Activated CD8-positive, alpha-beta T cell treated with anti-CD3 and anti-CD28 coated beads, Interleukin-2, amount 10 ng/mL, durations not matched to agents 7 days and 5 days (primary cell): Measurements from ENCODE around the gene APH1B. TPM values are rescaled to one million over a fixed set of nuclear protein-coding genes. Genes with fewer than 3 reads are reported as not detected.
"Not testable (repeated sequence)": the region's sequence is repeated elsewhere in the genome, so short reads cannot be mapped to it uniquely, and the experiment has no call there.

Experiments
- ATAC-seq: fragments of 150-1000 bp; cut with Tn5 transposase; one replicate; pipeline ENCODE4 v1.10.0; 2021; ENCODE audit warnings: moderate library complexity
- CTCF ChIA-PET: fragments of 350-600 bp; sonication (Branson Sonifier 250); formaldehyde crosslinking; loops from one replicate; lab custom pipeline; 2021; ENCODE audit warnings: antibody characterized with exemption; lab: Charles Lee
- POLR2A ChIA-PET: fragments of 350-600 bp; sonication (Branson Sonifier 250); formaldehyde crosslinking; loops from one replicate; lab custom pipeline; 2021; ENCODE audit warnings: antibody characterized with exemption; lab: Charles Lee
- DNase-seq: peaks from one replicate; pipeline ENCODE4 v3.0.0-alpha.2; 2020
- H3K27ac Mint-ChIP-seq: one replicate; pipeline ENCODE4 v1.8.0; 2021; ENCODE audit warnings: mild to moderate bottlenecking, mixed read lengths
- H3K27me3 Mint-ChIP-seq: one replicate; pipeline ENCODE4 v1.8.0; 2021; ENCODE audit warnings: low read depth, mixed read lengths
- H3K36me3 Mint-ChIP-seq: one replicate; pipeline ENCODE4 v1.8.0; 2021; ENCODE audit warnings: low read depth, mixed read lengths
- H3K4me1 Mint-ChIP-seq: one replicate; pipeline ENCODE4 v1.8.0; 2021; ENCODE audit warnings: low read depth, mixed read lengths
- H3K4me3 Mint-ChIP-seq: one replicate; pipeline ENCODE4 v1.8.0; 2021; ENCODE audit warnings: mild to moderate bottlenecking, mixed read lengths
- H3K9me3 Mint-ChIP-seq: one replicate; pipeline ENCODE4 v1.8.0; 2022; ENCODE audit warnings: mixed read lengths; ENCODE audit not compliant: insufficient read depth
- total RNA-seq, 2 experiments: library from RNA; stranded (reverse); gene quantifications; one replicate each; pipeline ENCODE4 v1.2.3, GENCODE V29; 2021

Gene APH1B
- 10 to 100 TPM in 1 of 2 experiments, 1 to 10 TPM in 1; 9.1 to 10.1 TPM for total RNA-seq

- H3K9me3 Mint-ChIP-seq, result no peaks in the 10 kb centered on the region
- H3K27ac Mint-ChIP-seq, result peak within 1 kb of the TSS; percentile 88
- ChIA-PET POLR2A (interaction anchor here (0.7 to 1.9 kb wide), 6 partner anchors 33 to 757 kb away, joined by 3 to 7 read pairs (median 4); partner anchors contain the start of gene RPS27L), CTCF (interaction anchor here (0.6 to 1.6 kb wide), 7 partner anchors 10 to 125 kb away, joined by 3 to 7 read pairs (median 4); no protein-coding TSS in a partner anchor)
- peak; percentile 92 for ATAC-seq
- peaks cover 19% of the 10 kb centered on the region for H3K36me3 Mint-ChIP-seq
- DNase-seq, result peak; percentile 82
- no peaks in the 10 kb centered on the region for H3K27me3 Mint-ChIP-seq
- H3K4me1 Mint-ChIP-seq, result peaks cover 39% of the 10 kb centered on the region
- peak within 1 kb of the TSS; percentile 83 for H3K4me3 Mint-ChIP-seq
These were observed at the start of gene APH1B for GRCh38 chr15:63277038-63277892. Gene APH1B (plus strand): TSS chr15:63277605. CDS start chr15:63277624, 19 bp downstream.

GRCh38 chr15:63227689-63228088 is 49.7 kb upstream of the APH1B start:
- ATAC-seq (no peak), DNase-seq (no peak)
- Mint-ChIP-seq H3K4me1 (peaks cover 64% of the 10 kb centered on the region), H3K36me3 (peaks cover 40% of the 10 kb centered on the region), H3K27ac (peak overlapping the region; percentile 36), H3K27me3 (no peaks in the 10 kb centered on the region), H3K9me3 (no peaks in the 10 kb centered on the region), H3K4me3 (no peak overlapping the region)
- ChIA-PET CTCF (interaction anchor here (1.3 to 1.6 kb wide), 5 partner anchors 10 to 33 kb away, joined by 3 to 6 read pairs (median 4); no protein-coding TSS in a partner anchor), POLR2A (interaction anchor here (1.0 kb wide), 1 partner anchor 29 kb away, joined by 3 read pairs; no protein-coding TSS in a partner anchor)

GRCh38 chr15:63231206-63231605 is 46.2 kb upstream of the APH1B start:
- DNase-seq (no peak), ATAC-seq (no peak)
- Mint-ChIP-seq H3K27me3 (no peaks in the 10 kb centered on the region), H3K36me3 (peaks cover 35% of the 10 kb centered on the region), H3K9me3 (no peaks in the 10 kb centered on the region), H3K4me3 (no peak overlapping the region), H3K27ac (peak overlapping the region; percentile 70), H3K4me1 (peaks cover 75% of the 10 kb centered on the region)
- CTCF ChIA-PET, result interaction anchor here (0.7 to 3.3 kb wide), 8 partner anchors 13 to 183 kb away, joined by 3 to 15 read pairs (median 6); no protein-coding TSS in a partner anchor
- POLR2A ChIA-PET, result interaction anchor here (0.8 to 1.8 kb wide), 4 partner anchors 10 to 39 kb away, joined by 4 to 11 read pairs (median 6); no protein-coding TSS in a partner anchor

GRCh38 chr15:63231706-63232105 is 45.7 kb upstream of the APH1B start:
- DNase-seq (no peak), ATAC-seq (peak; percentile 46)
- POLR2A ChIA-PET, result interaction anchor here (0.9 to 1.8 kb wide), 4 partner anchors 10 to 74 kb away, joined by 3 to 11 read pairs (median 4); partner anchors contain the start of gene RPS27L
- no peak overlapping the region for H3K4me3 Mint-ChIP-seq
- peak overlapping the region; percentile 70 for H3K27ac Mint-ChIP-seq
- peaks cover 71% of the 10 kb centered on the region for H3K4me1 Mint-ChIP-seq
- H3K9me3 Mint-ChIP-seq, result no peaks in the 10 kb centered on the region
- CTCF ChIA-PET, result interaction anchor here (0.7 to 3.3 kb wide), 11 partner anchors 10 to 184 kb away, joined by 3 to 15 read pairs (median 6); no protein-coding TSS in a partner anchor
- peaks cover 30% of the 10 kb centered on the region for H3K36me3 Mint-ChIP-seq
- H3K27me3 Mint-ChIP-seq, result no peaks in the 10 kb centered on the region

- peak overlapping the region; percentile 78 for H3K27ac Mint-ChIP-seq
- ChIA-PET POLR2A (interaction anchor here (0.7 to 1.8 kb wide), 4 partner anchors 15 to 75 kb away, joined by 3 to 11 read pairs (median 4); partner anchors contain the start of gene RPS27L), CTCF (interaction anchor here (0.9 to 3.3 kb wide), 13 partner anchors 12 to 184 kb away, joined by 3 to 15 read pairs (median 5); no protein-coding TSS in a partner anchor)
- H3K4me1 Mint-ChIP-seq, result peaks cover 71% of the 10 kb centered on the region
- H3K9me3 Mint-ChIP-seq, result no peaks in the 10 kb centered on the region
- peaks cover 36% of the 10 kb centered on the region for H3K36me3 Mint-ChIP-seq
- H3K27me3 Mint-ChIP-seq, result no peaks in the 10 kb centered on the region
- ATAC-seq, result peak; percentile 73
- no peak for DNase-seq
- peak overlapping the region; percentile 50 for H3K4me3 Mint-ChIP-seq
These were observed 45.0 kb upstream of the APH1B start for GRCh38 chr15:63232405-63232804.

GRCh38 chr15:63232943-63233342 is 44.5 kb upstream of the APH1B start:
- no peak for DNase-seq
- Mint-ChIP-seq H3K9me3 (no peaks in the 10 kb centered on the region), H3K4me3 (no peak overlapping the region), H3K4me1 (peaks cover 69% of the 10 kb centered on the region), H3K36me3 (peaks cover 38% of the 10 kb centered on the region), H3K27ac (no peak overlapping the region), H3K27me3 (no peaks in the 10 kb centered on the region)
- no peak for ATAC-seq
- ChIA-PET CTCF (interaction anchor here (0.9 to 3.3 kb wide), 11 partner anchors 11 to 185 kb away, joined by 3 to 15 read pairs (median 4); no protein-coding TSS in a partner anchor), POLR2A (interaction anchor here (0.7 to 1.8 kb wide), 4 partner anchors 41 to 76 kb away, joined by 4 to 11 read pairs (median 6); partner anchors contain the start of gene RPS27L)

DNA sequence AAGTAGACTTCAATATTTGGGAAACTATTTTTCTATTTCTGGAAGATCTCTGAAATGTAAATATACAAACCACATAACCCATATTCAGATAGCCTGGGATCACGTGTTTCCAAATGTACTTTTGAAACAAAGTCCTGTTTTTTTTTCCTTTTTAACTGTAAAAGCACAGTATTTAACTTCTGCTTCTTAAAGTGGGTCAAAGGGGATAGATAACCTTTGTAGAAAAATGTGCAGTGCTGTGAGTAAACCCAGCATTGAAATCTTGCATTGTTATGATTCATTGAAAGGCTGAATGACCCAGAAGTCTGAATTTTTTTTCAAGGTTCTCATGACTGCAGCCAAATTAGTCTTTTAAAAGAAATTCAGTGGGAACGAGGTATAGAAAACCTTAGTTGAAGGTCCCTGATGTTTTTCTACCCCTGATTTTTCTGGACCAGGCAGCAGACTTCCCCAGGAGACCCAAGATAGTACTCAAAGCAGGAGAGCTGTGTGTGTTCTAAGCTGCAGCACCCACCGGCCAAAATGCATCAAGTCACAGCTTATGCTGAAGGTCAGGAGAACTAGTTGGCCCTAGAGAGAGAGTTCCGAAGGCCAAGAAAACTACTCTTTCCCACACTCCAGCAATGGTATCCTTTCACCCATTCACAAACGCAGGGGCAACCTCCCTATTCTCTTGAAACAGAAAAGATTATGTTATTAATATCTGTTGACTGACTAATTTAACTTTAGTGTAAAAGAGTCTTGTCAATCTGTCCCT is 43.6 kb upstream of the APH1B start:
- ChIA-PET POLR2A (interaction anchor here (1.4 kb wide), 1 partner anchor 42 kb away, joined by 7 read pairs; no protein-coding TSS in a partner anchor), CTCF (interaction anchor here (1.1 to 3.3 kb wide), 2 partner anchors 42 to 44 kb away, joined by 3 to 15 read pairs; partner anchors contain the start of gene APH1B)
- Mint-ChIP-seq H3K27ac (no peak overlapping the region), H3K9me3 (no peaks in the 10 kb centered on the region), H3K27me3 (no peaks in the 10 kb centered on the region), H3K4me3 (no peak overlapping the region), H3K4me1 (peaks cover 68% of the 10 kb centered on the region), H3K36me3 (peaks cover 32% of the 10 kb centered on the region)
- ATAC-seq, result no peak
- no peak for DNase-seq

GRCh38 chr15:63234451-63234870 is 42.9 kb upstream of the APH1B start:
- H3K27me3 Mint-ChIP-seq, result no peaks in the 10 kb centered on the region
- H3K9me3 Mint-ChIP-seq, result no peaks in the 10 kb centered on the region
- no peak overlapping the region for H3K27ac Mint-ChIP-seq
- peaks cover 29% of the 10 kb centered on the region for H3K36me3 Mint-ChIP-seq
- POLR2A ChIA-PET, result interaction anchor here (1.4 kb wide), 1 partner anchor 43 kb away, joined by 7 read pairs; no protein-coding TSS in a partner anchor
- ATAC-seq, result no peak
- CTCF ChIA-PET, result interaction anchor here (1.1 kb wide), 1 partner anchor 43 kb away, joined by 3 read pairs; the partner anchor contains the start of gene APH1B
- peaks cover 69% of the 10 kb centered on the region for H3K4me1 Mint-ChIP-seq
- no peak for DNase-seq
- no peak overlapping the region for H3K4me3 Mint-ChIP-seq

GRCh38 chr15:63236272-63236671 is 41.1 kb upstream of the APH1B start:
- ATAC-seq (no peak), DNase-seq (no peak)
- peaks cover 69% of the 10 kb centered on the region for H3K4me1 Mint-ChIP-seq
- H3K36me3 Mint-ChIP-seq, result peaks cover 36% of the 10 kb centered on the region
- H3K4me3 Mint-ChIP-seq, result no peak overlapping the region
- no peaks in the 10 kb centered on the region for H3K9me3 Mint-ChIP-seq
- ChIA-PET CTCF (no interaction called here), POLR2A (no interaction called here)
- H3K27me3 Mint-ChIP-seq, result no peaks in the 10 kb centered on the region
- no peak overlapping the region for H3K27ac Mint-ChIP-seq

- Mint-ChIP-seq H3K4me1 (peaks cover 61% of the 10 kb centered on the region), H3K36me3 (peaks cover 40% of the 10 kb centered on the region)
- CTCF ChIA-PET, result interaction anchor here (0.7 to 1.6 kb wide), 3 partner anchors 10 to 29 kb away, joined by 3 to 4 read pairs (median 3); no protein-coding TSS in a partner anchor
- H3K9me3 Mint-ChIP-seq, H3K27ac Mint-ChIP-seq, H3K4me3 Mint-ChIP-seq, DNase-seq, ATAC-seq, POLR2A ChIA-PET, H3K27me3 Mint-ChIP-seq: not testable (repeated sequence)
These were observed 40.3 kb upstream of the APH1B start for GRCh38 chr15:63237086-63237485.
